GM19468 (cell line): Measurements from ENCODE around the gene ARID1A.
"Not testable (repeated sequence)": the region's sequence is repeated elsewhere in the genome, so short reads cannot be mapped to it uniquely, and the experiment has no call there.

Experiments
- ATAC-seq: cut with Tn5 transposase; IDR thresholded peaks from one replicate; pipeline ENCODE4 v1.9.1; 2021; ENCODE audit warnings: mild to moderate bottlenecking, moderate library complexity, moderate number of reproducible peaks; ENCODE audit not compliant: unreplicated experiment; ENCODE audit errors: extremely low read depth

The ARID1A gene

GRCh38 chr1:26725904-26726303, 30.1 kb downstream of the ARID1A start:
- ATAC-seq, result not testable (repeated sequence)

DNA sequence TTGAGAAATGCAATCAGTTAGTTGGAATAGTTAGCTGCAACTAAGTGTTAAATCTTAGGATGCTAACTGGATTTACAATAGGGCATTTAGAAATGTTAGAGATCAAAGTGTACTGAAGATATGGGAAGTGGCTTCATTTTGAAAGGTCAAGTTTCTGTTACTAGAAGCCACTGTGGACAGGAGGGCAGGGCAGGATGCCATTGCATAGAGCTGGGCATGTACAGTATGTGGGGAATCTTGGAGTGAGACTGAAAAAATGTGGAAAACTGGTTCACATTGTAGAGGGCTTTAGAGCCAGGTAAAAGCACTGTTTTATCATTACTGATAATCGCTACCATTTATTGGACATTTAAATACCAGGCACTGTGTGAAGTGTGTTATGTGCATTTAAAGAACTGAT, 31.0 kb downstream of the ARID1A start:
- ATAC-seq, result no peak

DNA sequence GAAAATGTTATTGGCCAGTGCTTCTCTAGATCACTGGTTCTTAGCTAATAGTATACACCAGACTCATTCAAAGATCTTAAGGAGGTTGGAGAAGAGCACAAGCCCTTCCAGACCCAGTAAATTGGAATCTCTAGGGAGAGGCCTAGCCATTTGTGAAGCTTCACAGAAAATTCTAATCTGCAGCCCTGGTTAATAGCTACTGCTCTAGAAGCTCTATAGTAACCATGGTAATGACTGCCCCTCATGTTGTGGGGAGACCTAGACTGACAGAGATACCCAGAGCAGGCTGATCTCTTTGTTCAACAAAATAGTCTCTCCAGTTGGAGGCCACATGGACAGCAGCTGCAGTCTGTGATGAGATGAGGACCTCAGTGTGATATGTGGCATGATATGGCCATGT, 31.7 kb downstream of the ARID1A start:
- ATAC-seq, result no peak

GRCh38 chr1:26728645-26729044, 32.8 kb downstream of the ARID1A start:
- no peak for ATAC-seq

DNA sequence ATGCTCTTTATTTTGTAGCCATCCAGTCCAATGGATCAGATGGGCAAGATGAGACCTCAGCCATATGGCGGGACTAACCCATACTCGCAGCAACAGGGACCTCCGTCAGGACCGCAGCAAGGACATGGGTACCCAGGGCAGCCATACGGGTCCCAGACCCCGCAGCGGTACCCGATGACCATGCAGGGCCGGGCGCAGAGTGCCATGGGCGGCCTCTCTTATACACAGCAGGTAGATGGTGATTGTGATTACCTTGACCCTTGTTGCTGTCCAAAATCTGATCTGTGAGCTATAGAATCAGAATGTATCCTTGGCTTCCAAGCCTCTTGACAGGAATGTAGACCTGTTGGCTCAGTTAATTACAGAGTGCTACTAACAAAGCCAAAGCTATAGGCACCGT, 33.8 kb downstream of the ARID1A start:
- ATAC-seq, result no peak

DNA sequence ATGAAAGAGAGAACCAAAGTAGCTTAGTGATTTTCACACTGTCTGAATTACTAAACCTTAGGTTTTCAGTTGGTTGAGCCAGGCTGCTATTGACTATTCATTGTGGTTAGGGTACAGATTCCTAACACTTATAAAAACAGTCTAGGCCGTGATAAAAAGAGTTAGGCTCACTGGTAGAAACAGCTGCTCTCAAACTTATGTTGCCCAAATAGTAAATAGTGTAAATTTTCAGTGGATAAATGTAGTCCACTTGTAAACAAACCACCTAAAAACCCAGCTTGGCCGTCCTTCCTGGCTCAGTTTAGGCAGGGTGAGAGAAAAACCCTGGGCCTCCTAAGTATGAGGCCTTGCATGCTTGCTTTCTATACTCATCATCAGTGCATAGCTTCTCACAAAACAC, 34.9 kb downstream of the ARID1A start:
- no peak for ATAC-seq

GRCh38 chr1:26731233-26731902, 35.6 kb downstream of the ARID1A start:
- no peak for ATAC-seq

DNA sequence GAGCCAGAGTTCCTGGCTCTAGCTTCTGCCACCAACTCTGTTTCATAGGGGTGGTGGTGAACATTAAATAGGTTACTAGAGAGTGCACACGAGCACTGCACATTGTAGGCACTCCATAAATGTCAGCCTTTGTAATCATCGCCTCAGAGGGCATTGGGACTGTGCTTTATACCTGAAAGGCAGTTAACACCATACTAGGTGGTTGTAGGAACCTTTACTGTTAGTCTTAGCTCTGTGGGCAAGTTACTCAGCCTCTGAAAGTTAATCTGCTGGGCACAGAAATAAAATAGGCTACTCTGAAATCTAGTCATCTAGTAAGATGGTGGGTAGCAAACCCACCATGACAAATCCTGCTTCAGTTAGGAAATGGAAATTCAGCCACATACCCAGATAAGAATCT, 37.6 kb downstream of the ARID1A start:
- ATAC-seq, result no peak

GRCh38 chr1:26733982-26734381, 38.2 kb downstream of the ARID1A start:
- ATAC-seq, result no peak

GRCh38 chr1:26734501-26735058, 38.8 kb downstream of the ARID1A start:
- ATAC-seq, result no peak

DNA sequence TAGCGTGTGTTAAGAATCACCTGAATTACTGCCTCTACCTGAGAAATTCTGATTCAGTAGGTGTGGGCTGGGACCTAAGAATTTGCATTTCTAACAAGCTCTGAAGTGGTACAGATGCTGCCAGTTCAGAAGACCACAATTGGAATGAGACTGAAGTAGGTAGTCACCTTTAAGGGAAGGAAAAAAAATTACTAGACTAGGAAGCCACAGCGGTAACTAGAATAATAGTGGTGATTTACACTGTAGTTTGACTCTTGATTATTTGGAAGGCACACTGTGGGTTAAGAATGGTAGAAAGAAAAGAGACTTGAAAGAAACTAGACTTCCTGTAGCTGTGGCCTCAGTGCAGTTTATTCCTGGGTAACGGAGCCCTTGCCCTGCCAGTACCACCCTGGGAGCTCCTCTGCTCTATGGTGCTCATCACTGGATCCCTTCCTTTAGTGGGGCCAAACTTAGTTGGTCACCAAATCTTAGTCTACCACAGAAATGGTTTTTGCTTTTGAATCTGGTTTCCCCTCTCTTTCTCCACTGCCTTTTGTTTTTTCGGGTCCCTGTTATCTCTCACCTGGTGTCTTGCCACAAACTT, 43.6 kb downstream of the ARID1A start:
- no peak for ATAC-seq

- ATAC-seq, result no peak
Observed at GRCh38 chr1:26740023-26740634, 44.3 kb downstream of the ARID1A start.

DNA sequence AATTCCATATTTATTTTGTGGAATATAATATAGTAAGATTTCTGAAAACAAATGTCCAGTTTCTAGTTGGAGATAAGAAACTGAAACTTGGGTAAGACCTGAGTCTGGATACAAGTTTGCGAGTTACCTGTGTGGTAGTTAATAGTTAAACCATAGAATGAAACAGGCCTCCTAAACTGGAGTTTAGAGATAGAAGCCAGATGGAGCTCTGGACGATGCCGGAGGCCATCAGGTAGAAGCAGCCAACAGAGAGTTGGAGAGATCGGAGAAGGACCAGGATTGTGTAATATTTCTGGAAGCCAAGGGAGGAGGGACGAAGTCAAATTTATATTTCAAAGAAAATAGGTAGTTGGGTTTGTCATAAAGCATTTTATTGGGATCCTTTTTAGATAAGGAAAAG, 45.1 kb downstream of the ARID1A start:
- ATAC-seq, result no peak

GRCh38 chr1:26743426-26744059, 47.7 kb downstream of the ARID1A start:
- ATAC-seq, result no peak

GRCh38 chr1:26744075-26744959, 48.5 kb downstream of the ARID1A start:
- ATAC-seq, result peak; percentile 89

DNA sequence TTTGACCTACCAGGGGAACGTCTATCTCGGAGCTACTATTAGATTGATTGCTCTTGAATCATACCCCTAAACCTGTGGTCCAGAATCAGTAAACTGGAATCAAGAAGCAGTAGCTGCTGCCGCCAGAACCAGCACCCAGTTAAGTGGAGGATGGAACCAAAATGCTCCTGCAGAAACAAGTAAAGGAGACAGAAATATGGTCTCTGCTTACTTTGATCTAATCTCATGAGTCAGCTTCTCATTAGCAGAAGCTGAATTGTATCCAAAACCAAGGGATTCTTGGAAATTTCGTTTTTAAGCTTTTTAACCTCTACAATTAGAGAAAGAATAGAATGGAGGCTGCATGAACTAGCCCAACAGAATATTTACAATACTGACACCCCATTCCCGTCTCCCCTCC, 49.4 kb downstream of the ARID1A start:
- ATAC-seq, result no peak

- no peak for ATAC-seq
Observed at GRCh38 chr1:26747048-26747447, 51.2 kb downstream of the ARID1A start.

DNA sequence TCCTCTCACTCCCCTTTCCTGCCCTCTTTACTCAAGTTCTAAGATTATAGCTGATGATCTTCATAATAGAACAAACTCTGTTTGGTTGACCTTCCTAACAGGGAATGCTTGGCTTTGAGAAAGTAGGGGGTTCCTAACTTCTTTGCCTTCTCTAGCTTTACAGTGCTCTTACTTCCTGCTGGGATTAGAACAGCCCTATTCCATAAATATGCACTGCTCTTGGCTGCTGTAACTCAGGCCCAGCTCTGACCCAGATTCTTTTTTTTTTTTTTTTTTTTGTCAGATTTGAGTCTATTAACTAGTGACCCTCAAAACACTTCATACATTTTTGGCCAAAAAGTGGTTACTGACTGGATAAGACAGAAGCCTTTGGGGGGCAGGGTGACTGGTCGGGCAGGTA, 52.5 kb downstream of the ARID1A start:
- no peak for ATAC-seq

- ATAC-seq, result no peak
Observed at GRCh38 chr1:26749458-26749857, 53.6 kb downstream of the ARID1A start.

GRCh38 chr1:26750428-26750827, 54.6 kb downstream of the ARID1A start:
- ATAC-seq, result no peak
